Inflammatory macrophage treated with lipopolysaccharide for 1 hour (primary cell): ENCODE measurements around the gene KCNAB3.
A peak's percentile ranks its signal among the peaks of the same experiment; 100 is the strongest.
"Not testable (repeated sequence)": the region's sequence is repeated elsewhere in the genome, so short reads cannot be mapped to it uniquely, and the experiment has no call there.

Experiments
- DNase-seq, 2 donors: peaks; one replicate each; pipeline ENCODE4 v3.0.0-alpha.2; 2020 to 2022

Gene KCNAB3

GRCh38 chr17:7929158-7930023, at the start of gene KCNAB3:
Gene KCNAB3, minus strand, starts transcription at chr17:7929856. Its CDS starts 421 bp downstream, at chr17:7929435.
- DNase-seq = no peak

GRCh38 chr17:7977805-7978204, 48.1 kb upstream of the KCNAB3 start:
- no peak for DNase-seq

DNA sequence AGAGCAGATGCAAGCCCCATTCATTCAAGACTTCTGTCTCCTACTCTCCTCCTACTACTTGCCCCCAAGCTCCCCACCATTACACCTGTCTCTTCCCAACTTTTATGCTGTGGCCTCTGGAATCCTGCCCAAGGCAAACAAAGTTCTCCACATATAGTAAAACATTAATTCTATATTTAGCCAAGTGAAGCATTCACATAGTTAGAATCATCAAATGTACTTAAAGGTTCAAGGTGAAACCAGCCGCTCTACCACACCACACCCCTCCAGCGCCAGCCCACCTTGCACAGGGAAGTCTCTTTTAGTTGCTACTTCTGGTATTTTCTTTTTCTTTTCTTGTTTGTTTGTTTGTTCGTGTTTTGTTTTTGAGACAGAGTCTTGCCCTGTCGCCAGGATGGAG, 47.4 kb upstream of the KCNAB3 start:
- DNase-seq = no peak

DNA sequence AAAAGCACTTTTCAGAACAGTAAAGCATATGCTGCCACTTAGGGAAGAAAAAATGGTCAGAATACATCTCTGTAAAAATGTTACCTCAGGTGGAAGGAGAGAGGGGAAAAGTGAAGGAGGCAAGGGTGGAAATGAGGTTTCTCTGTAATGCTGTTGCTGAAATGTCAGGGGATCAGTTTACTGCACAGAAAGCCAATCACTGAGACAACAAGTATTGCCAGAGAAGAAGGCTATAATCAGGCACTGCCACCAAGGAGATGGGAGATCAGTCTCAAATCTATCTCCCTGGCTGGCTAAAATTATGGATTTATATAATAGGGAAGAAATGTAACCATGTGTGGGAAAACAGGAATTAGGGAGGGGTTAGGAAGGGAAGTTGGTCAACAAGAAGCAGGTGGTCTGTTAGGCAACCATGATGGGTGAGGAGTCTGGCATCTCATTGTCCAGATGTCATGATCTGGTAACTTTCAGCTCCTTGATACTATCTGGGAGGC, 45.0 kb upstream of the KCNAB3 start:
- no peak for DNase-seq

DNA sequence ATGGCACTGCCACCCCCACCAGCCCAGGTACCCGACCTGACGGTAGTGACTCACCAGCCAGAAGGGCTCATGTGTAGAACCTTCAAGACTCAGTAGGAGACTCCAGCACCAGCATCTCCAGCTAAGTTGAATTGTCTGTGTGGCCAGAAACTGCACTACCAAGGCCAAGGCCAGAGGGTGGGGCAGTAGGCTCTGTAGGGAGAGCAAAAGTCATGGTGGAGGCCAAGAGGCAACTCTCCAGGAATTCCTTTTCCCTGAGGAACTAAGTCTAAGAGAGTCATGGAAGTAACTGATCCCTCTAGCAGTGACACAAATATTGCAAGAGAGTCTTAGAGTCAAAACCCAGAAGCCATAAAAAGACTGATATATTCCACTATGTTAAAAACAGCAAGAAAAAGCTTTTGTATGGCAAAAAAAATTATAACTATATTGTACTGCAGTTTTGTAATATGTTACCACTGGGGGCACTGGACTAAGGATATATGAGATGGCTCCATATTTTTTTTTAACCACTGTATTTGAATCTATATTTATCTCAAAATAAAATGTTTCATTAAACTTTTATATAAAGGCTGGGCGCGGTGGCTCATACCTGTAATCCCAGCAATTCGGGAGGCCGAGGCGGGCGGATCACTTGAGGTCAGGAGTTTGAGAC, 42.6 kb upstream of the KCNAB3 start:
- no peak for DNase-seq

DNA sequence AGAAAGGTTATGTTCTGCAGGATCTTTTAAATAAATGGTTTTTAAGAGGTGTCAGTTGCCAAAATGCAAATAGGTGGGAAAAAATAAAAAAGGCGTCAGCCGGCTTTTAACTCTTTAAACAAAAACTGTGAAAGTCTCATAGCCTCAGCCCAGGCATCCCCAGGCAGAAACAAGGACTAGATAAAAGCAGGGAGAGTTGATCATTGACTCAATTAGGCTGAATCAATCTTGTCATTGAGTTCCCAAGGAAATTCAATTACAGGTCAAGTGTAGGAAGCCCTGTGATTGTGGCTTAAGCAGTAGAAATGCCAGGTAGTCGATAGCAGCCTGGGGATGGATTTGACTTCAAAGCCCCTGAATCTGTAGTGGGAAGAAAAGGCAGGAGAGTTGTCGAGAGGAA, 42.0 kb upstream of the KCNAB3 start:
- DNase-seq = no peak

- DNase-seq = peak; percentile 88 to 93
These were observed 39.8 kb upstream of the KCNAB3 start for GRCh38 chr17:7969433-7969832.

- DNase-seq = no peak
These were observed 38.1 kb upstream of the KCNAB3 start for GRCh38 chr17:7967751-7968150.

DNA sequence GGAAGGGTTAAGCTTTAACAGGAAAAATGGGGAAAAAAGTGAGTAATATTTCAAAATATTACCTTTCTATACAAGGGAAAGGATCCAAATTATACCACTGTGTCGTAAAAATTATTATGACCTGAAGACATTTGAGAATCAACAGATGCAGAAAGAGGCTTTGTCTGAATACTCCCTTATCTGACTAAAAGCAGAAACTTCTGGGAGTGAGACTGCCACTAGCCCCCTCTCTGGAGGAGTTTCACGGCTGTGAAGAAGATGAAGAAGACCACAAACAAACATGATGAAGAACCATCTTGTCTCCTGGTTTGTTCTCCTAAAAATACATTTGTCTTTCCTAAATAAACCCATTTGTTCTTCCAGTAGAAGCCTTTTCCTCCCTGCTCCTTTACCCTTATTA, 31.8 kb upstream of the KCNAB3 start:
- no peak for DNase-seq

- peak; percentile 72 to 77 for DNase-seq
These were observed 30.0 kb upstream of the KCNAB3 start for GRCh38 chr17:7959503-7960253.

GRCh38 chr17:7956228-7956965, 26.7 kb upstream of the KCNAB3 start:
- DNase-seq = no peak

DNA sequence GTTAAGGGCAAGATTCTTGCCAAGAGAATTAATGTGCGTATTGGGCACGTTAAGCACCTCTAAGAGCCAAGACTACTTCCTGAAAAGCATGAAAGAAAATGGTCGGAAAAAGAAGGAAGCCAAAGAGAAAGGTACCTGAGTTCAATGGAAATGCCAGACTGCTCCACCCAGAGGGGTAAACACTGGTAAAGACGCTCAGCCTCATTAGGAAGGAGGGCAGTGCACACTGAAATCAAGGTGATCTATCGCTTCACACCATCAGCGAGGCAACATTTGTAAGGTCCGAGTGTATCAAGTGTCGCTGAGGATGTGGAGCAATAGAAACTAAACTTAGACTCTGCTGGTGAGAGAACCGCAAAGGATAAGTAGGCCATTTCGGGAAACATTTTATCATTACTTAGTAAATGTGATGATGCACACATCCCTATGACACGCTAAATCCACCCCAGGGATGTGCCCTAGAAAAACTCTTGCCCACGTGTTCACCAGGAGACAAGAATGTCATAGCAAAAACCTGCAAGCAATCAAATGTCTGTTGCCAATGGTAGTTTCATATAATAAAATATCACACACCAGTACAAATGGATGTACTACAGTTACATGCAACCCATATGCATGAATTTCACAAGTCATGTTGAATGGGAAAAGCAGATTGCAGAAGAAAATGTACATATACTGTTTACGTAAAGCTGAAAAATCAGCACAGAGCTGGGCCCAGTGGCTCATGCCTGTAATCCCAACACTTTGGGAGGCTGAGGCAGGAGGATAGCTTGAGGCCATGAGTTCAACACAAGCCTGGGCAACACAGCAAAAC, 26.0 kb upstream of the KCNAB3 start:
- no peak for DNase-seq

DNA sequence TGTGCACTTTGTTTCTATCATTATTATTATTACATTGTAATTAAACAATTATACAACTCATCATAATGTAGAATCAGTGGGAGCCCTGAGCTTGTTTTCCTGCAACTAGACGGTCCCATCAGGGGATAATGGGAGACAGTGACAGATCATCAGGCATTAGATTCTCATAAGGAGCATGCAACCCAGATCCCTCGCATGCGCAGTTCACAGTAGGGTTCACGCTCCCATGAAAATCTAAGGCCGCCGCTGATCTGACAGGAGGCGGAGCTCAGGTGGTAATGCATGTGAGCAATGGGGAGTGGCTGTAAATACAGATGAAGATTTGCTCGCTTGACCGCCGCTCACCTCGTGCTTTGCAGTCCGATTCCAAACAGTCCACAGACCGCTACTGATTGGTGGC, 23.6 kb upstream of the KCNAB3 start:
- not testable (repeated sequence) for DNase-seq

GRCh38 chr17:7951143-7951792, 21.6 kb upstream of the KCNAB3 start:
- no peak for DNase-seq

- DNase-seq = no peak
These were observed 20.9 kb upstream of the KCNAB3 start for GRCh38 chr17:7950578-7950977.

DNA sequence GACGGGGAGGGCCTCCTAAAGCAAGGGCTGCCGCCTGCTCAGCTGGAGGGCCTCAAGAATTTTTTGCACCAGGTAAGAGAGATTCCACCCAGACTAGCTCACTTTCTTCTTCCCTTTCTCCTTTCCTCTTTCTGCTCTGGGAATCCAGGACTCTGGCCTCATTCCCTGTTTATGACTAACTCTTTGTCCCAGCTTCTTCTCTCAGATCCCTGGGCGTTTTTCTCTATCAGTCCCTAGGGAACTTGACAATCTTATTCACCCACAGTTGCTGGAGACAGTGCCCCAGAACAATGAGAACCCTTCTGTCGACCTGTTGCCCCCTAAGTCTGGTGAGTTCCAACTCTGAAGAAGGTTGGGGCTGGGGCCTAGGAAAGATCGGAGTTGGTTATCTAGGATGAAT, 18.0 kb upstream of the KCNAB3 start:
- DNase-seq = no peak

- no peak for DNase-seq
These were observed 16.8 kb upstream of the KCNAB3 start for GRCh38 chr17:7946441-7946840.

DNA sequence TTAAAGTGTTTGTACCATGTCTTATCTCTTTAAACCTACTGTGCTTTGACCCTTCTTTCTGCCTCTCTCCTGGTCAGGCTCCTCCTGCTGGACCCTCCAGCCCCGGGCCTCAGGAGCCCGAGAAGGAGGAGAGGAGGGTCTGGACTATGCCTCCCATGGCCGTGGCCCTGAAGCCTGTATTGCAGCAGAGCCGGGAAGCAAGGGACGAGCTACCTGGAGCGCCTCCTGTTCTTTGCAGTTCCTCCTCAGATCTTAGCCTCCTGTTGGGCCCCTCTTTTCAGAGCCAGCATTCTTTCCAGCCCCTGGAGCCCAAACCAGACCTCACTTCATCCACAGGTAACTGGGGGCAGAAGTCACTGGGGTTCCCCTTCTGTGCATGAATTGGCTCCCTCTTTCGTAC, 16.0 kb upstream of the KCNAB3 start:
- no peak for DNase-seq

- no peak for DNase-seq
These were observed 14.7 kb upstream of the KCNAB3 start for GRCh38 chr17:7944326-7944725.

DNA sequence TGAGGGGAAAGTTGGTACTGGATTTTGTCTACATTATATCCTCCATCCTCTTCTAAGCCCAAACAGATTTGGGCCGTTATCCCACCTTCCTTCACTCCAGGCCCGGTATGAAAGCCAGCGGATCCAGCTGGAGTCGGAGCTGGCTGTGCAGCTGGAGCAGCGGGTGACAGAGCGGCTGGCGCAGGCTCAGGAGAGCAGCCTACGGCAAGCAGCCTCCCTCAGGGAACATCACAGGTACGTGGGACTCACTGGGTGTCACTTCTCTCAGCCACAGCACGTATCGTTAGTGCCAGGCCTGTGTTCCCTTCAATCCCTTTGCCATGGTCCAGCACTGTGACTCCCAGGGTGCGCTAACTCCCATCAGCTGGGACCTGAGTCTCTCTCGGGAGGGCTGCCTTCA, 13.6 kb upstream of the KCNAB3 start:
- no peak for DNase-seq

DNA sequence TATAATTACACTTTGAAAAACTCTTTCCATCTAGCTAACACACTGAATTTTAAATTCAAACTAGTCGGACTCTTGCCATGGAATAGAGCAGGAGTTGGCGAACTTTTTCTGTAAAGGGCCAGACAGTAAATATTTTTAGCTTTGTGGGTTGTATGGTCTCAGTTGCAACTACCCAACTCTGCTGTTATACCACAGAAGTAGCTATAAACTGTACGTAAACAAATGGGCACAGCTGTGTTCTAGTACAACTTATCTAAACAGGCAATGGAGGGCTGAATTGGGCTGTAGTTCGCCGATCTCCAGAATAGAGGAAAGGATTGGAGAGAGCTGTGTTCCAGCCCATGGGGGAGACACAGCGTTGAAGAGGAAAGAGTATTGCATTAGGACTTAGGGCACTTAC, 11.1 kb upstream of the KCNAB3 start:
- DNase-seq = no peak
